Loucy (cell line): ENCODE results near the gene CAGE1.

Experiments used
- H2AFZ ChIP-seq: fragments of 200-600 bp; sonication (generic); 2 replicates; pipeline ENCODE4 v1.6.0; 2016; ENCODE audit warnings: antibody characterized with exemption, mild to moderate bottlenecking, low read length, moderate library complexity
- H3F3A ChIP-seq: fragments of 200-600 bp; 2 replicates; pipeline ENCODE4 v1.6.0; 2016; ENCODE audit warnings: antibody characterized with exemption, low read depth, mild to moderate bottlenecking
- H3K27me3 ChIP-seq: fragments of 200-600 bp; sonication (generic); 2 replicates; pipeline ENCODE4 v1.6.1; 2014; ENCODE audit warnings: low read length, mild to moderate bottlenecking; ENCODE audit not compliant: insufficient read depth, poor library complexity, severe bottlenecking
- H3K36me3 ChIP-seq: fragments of 200-600 bp; sonication (generic); 2 replicates; pipeline ENCODE4 v1.6.1; 2016; ENCODE audit warnings: low read length; ENCODE audit not compliant: insufficient read depth
- H3K4me1 ChIP-seq: fragments of 200-600 bp; sonication (generic); 2 replicates; pipeline ENCODE4 v1.5.1; 2014; ENCODE audit warnings: low read length, mild to moderate bottlenecking; ENCODE audit not compliant: insufficient read depth, poor library complexity, severe bottlenecking
- H3K4me2 ChIP-seq: fragments of 200-600 bp; sonication (generic); 2 replicates; pipeline ENCODE4 v1.6.0; 2014; ENCODE audit warnings: antibody characterized with exemption, low read length, low read depth, mild to moderate bottlenecking; ENCODE audit not compliant: poor library complexity, severe bottlenecking
- H3K4me3 ChIP-seq: fragments of 200-600 bp; sonication (generic); 2 replicates; pipeline ENCODE4 v1.5.1; 2014; ENCODE audit warnings: low read length, mild to moderate bottlenecking, mixed read lengths; ENCODE audit not compliant: poor library complexity, severe bottlenecking
- H3K79me2 ChIP-seq: fragments of 200-600 bp; sonication (generic); 2 replicates; pipeline ENCODE4 v1.6.1; 2014; ENCODE audit warnings: low read length; ENCODE audit not compliant: insufficient read depth
- H3K9ac ChIP-seq: fragments of 200-600 bp; sonication (generic); 2 replicates; pipeline ENCODE4 v1.6.0; 2014; ENCODE audit warnings: mild to moderate bottlenecking, low read depth, low read length, moderate library complexity; ENCODE audit not compliant: poor library complexity, severe bottlenecking
- H3K9me2 ChIP-seq: fragments of 200-600 bp; sonication (generic); replicated peaks from 2 replicates; pipeline ENCODE4 v1.6.1; 2016; ENCODE audit warnings: low read depth, low read length, mixed read lengths
- H3K9me3 ChIP-seq: fragments of 200-600 bp; sonication (generic); 2 replicates; pipeline ENCODE4 v1.6.1; 2014; ENCODE audit warnings: mild to moderate bottlenecking, antibody characterized with exemption, low read length, low read depth; ENCODE audit not compliant: insufficient read depth
- H4K20me1 ChIP-seq: fragments of 200-600 bp; sonication (generic); 2 replicates; pipeline ENCODE4 v1.6.0; 2014; ENCODE audit warnings: antibody characterized with exemption, low read length, mild to moderate bottlenecking; ENCODE audit not compliant: insufficient read depth, poor library complexity, severe bottlenecking
- CTCF ChIP-seq: fragments of 200-600 bp; sonication (generic); conservative IDR thresholded peaks from 2 replicates; pipeline ENCODE4 v1.5.1; 2014; ENCODE audit warnings: mild to moderate bottlenecking, antibody characterized with exemption, low read length
- EZH2phosphoT487 ChIP-seq: fragments of 200-600 bp; IDR thresholded peaks from 2 replicates; pipeline ENCODE4 v1.6.1; 2018; ENCODE audit warnings: antibody characterized with exemption, mild to moderate bottlenecking, moderate library complexity, borderline replicate concordance

Gene CAGE1

GRCh38 chr6:7328243-7328642 is 61.3 kb downstream of the CAGE1 start:
- H4K20me1 ChIP-seq: no peaks in the 10 kb centered on the region
- H3K9me3 ChIP-seq: no peaks in the 10 kb centered on the region
- no peaks in the 10 kb centered on the region for H3K27me3 ChIP-seq
- no peaks in the 10 kb centered on the region for H3F3A ChIP-seq
- no peaks in the 10 kb centered on the region for H3K9me2 ChIP-seq
- no peak overlapping the region for H3K9ac ChIP-seq
- no peak overlapping the region for H3K4me3 ChIP-seq
- H2AFZ ChIP-seq: peak overlapping the region; percentile 42; the same call in 1 of the 2 replicates
- H3K36me3 ChIP-seq: no peaks in the 10 kb centered on the region
- no peak overlapping the region for H3K4me2 ChIP-seq
- H3K4me1 ChIP-seq: no peaks in the 10 kb centered on the region
- TF ChIP-seq CTCF (no peak), EZH2phosphoT487 (no peak)
- H3K79me2 ChIP-seq: no peaks in the 10 kb centered on the region

- Histone ChIP-seq H3K4me1 (no peaks in the 10 kb centered on the region), H3K36me3 (no peaks in the 10 kb centered on the region), H3K9ac (no peak overlapping the region), H3K9me2 (no peaks in the 10 kb centered on the region), H3K9me3 (no peaks in the 10 kb centered on the region), H3K79me2 (no peaks in the 10 kb centered on the region), H3K27me3 (no peaks in the 10 kb centered on the region), H2AFZ (no peak overlapping the region), H4K20me1 (no peaks in the 10 kb centered on the region), H3K4me3 (no peak overlapping the region), H3F3A (no peaks in the 10 kb centered on the region), H3K4me2 (no peak overlapping the region)
- no peak for TF ChIP-seq EZH2phosphoT487
- no peak for TF ChIP-seq CTCF
Observed at GRCh38 chr6:7325750-7326149, 63.8 kb downstream of the CAGE1 start.

- TF ChIP-seq CTCF (no peak), EZH2phosphoT487 (no peak)
- Histone ChIP-seq H3K36me3 (no peaks in the 10 kb centered on the region), H3K27me3 (no peaks in the 10 kb centered on the region), H3K9me3 (no peaks in the 10 kb centered on the region), H3F3A (no peaks in the 10 kb centered on the region), H3K4me2 (no peak overlapping the region), H3K4me1 (peaks cover 7% of the 10 kb centered on the region), H2AFZ (no peak overlapping the region), H4K20me1 (no peaks in the 10 kb centered on the region), H3K9ac (no peak overlapping the region), H3K79me2 (no peaks in the 10 kb centered on the region), H3K9me2 (no peaks in the 10 kb centered on the region), H3K4me3 (no peak overlapping the region)
Observed at GRCh38 chr6:7324520-7324919, 65.0 kb downstream of the CAGE1 start.
